ENCODE results near the gene CBX8.

Gene CBX8

GRCh38 chr17:79822583-79823124 is 25.8 kb upstream of the CBX8 start:
- no peak overlapping the region for H3K27ac ChIP-seq
- TF ChIP-seq CTCF (IDR thresholded peaks at IDR 0.05) = no peak
- TF ChIP-seq ZFX (IDR thresholded peaks at IDR 0.05; ENCODE audit: borderline replicate concordance) = no peak

GRCh38 chr17:79821331-79822095 is 24.6 kb upstream of the CBX8 start:
- TF ChIP-seq ZFX (IDR thresholded peaks at IDR 0.05; ENCODE audit: borderline replicate concordance) = no peak
- TF ChIP-seq CTCF (IDR thresholded peaks at IDR 0.05) = no peak
- no peak overlapping the region for H3K27ac ChIP-seq

GRCh38 chr17:79820959-79821330 is 24.1 kb upstream of the CBX8 start:
- no peak for TF ChIP-seq ZFX (IDR thresholded peaks at IDR 0.05; ENCODE audit: borderline replicate concordance)
- TF ChIP-seq CTCF (IDR thresholded peaks at IDR 0.05) = no peak

GRCh38 chr17:79819534-79820276 is 22.8 kb upstream of the CBX8 start:
- H3K27ac ChIP-seq = no peak overlapping the region
- TF ChIP-seq ZFX (IDR thresholded peaks at IDR 0.05; ENCODE audit: borderline replicate concordance) (no peak), CTCF (IDR thresholded peaks at IDR 0.05) (no peak)

More at GRCh38 chr17:79820959-79821330, 24.1 kb upstream of the CBX8 start:
- no peak overlapping the region for H3K27ac ChIP-seq

- no peak for TF ChIP-seq CTCF (IDR thresholded peaks at IDR 0.05)
- no peak for TF ChIP-seq ZFX (IDR thresholded peaks at IDR 0.05; ENCODE audit: borderline replicate concordance)
- H3K27ac ChIP-seq = no peak overlapping the region
Observed at GRCh38 chr17:79819085-79819484, 22.2 kb upstream of the CBX8 start.

- no peak overlapping the region for H3K27ac ChIP-seq
- no peak for TF ChIP-seq ZFX (IDR thresholded peaks at IDR 0.05; ENCODE audit: borderline replicate concordance)
- no peak for TF ChIP-seq CTCF (IDR thresholded peaks at IDR 0.05)
Observed at GRCh38 chr17:79818026-79818758, 21.3 kb upstream of the CBX8 start.

All from 22Rv1 (cell line).